Thyroid gland (tissue), 4 donors: Measurements from ENCODE around the gene CNTNAP5. TPM values are rescaled to one million over a fixed set of nuclear protein-coding genes. Genes with fewer than 3 reads are reported as not detected.

Experiments used
- DNase-seq, 2 donors: peaks; one replicate each; pipeline ENCODE4 v3.0.0-alpha.2; 2019
- H3K27ac ChIP-seq, 3 donors: fragments of 200-600 bp; sonication (generic); 1 replicate in 2 of 3; 2 replicates in 1 of 3; pipeline ENCODE4 v1.5.1; 2016 to 2019; ENCODE audit warnings: mild to moderate bottlenecking in 1 of 3, moderate library complexity in 1 of 3
- H3K27me3 ChIP-seq: fragments of 200-600 bp; sonication (generic); one replicate; pipeline ENCODE4 v1.5.1; 2019
- H3K36me3 ChIP-seq, 2 donors: fragments of 200-600 bp; sonication (generic); one replicate each; pipeline ENCODE4 v1.5.1; 2016 to 2019
- H3K4me1 ChIP-seq, 2 donors: fragments of 200-600 bp; sonication (generic); one replicate each; pipeline ENCODE4 v1.5.1; 2017 to 2019
- H3K4me3 ChIP-seq, 3 donors: fragments of 200-600 bp; sonication (generic); replicated peaks in 1 of 3; 1 replicate in 2 of 3; 2 replicates in 1 of 3; pipeline ENCODE4 v1.5.1; 2016; ENCODE audit warnings: mild to moderate bottlenecking in 1 of 3
- H3K9me3 ChIP-seq: fragments of 200-600 bp; sonication (generic); one replicate; pipeline ENCODE4 v1.5.1; 2017
- CTCF ChIP-seq, 6 experiments: fragments of 200-600 bp in 3 of 6; fragments of 450-650 bp in 3 of 6; sonication (generic) in 3 of 6; IDR thresholded peaks; one replicate each; pipeline ENCODE4 v1.5.1; 2016 to 2019; ENCODE audit warnings: antibody characterized with exemption in 6 of 6, mild to moderate bottlenecking in 2 of 6, inconsistent platforms in 1 of 6, moderate library complexity in 1 of 6
- POLR2A ChIP-seq, 2 donors: fragments of 450-650 bp; IDR thresholded peaks; one replicate each; pipeline ENCODE4 v1.6.1; 2017; ENCODE audit warnings: antibody characterized with exemption in 2 of 2, mild to moderate bottlenecking in 2 of 2, moderate library complexity in 1 of 2
- WGBS, 2 donors: methylation state at CpG; one replicate each; pipeline ENCODE4 v1.1.5; 2017; 5-methylcytosine and 5-hydroxymethylcytosine counted together
- intact Hi-C: fragments of 100-400 bp; cut with DNase I; formaldehyde crosslinking; loops from one replicate; pipeline ENCODE4 v1.15.1; 2023
- total RNA-seq, 4 donors: library from RNA; depleted of rRNA; stranded (reverse); fragments of >200 nt; gene quantifications; one replicate each; pipeline ENCODE4 v1.2.3, GENCODE V29; 2016

Gene CNTNAP5
- total RNA-seq, 4 donors from 2014 or later = not detected

DNA sequence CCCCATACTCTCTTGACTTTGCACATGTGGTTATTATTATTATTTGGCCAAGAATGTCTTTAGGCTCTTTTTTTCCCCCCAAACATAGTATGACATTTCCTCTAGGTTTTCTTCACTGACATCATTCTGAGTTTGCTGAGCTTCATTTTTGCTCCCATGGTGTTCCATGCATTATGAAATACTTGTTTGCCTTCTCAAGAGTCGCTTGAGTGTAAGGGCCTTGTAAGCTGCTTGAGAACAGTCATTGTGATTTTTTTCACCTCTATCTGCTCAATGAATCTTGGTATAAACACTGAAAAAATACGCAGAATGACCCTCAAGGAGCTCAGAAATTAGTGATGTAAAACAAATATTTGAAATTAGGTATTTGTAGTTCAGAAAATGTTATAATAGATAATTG, 688.9 kb downstream of the CNTNAP5 start:
- Histone ChIP-seq H3K4me3 (no peak overlapping the region), H3K9me3 (no peaks in the 10 kb centered on the region), H3K27me3 (no peaks in the 10 kb centered on the region), H3K36me3 (no peaks in the 10 kb centered on the region), H3K4me1 (no peaks in the 10 kb centered on the region), H3K27ac (no peak overlapping the region)
- intact Hi-C loops = no loop called here
- no peak for DNase-seq
- WGBS, 2 donors = 0 to 34% methylated on average over 2 of the region's 2 CpGs
- TF ChIP-seq POLR2A (IDR thresholded peaks at IDR 0.05) (no peak), CTCF (IDR thresholded peaks at IDR 0.05) (no peak)

GRCh38 chr2:124725187-124725586, 700.1 kb downstream of the CNTNAP5 start:
- intact Hi-C loops = no loop called here
- H3K4me1 ChIP-seq = no peaks in the 10 kb centered on the region
- no peak overlapping the region for H3K27ac ChIP-seq
- no peak overlapping the region for H3K4me3 ChIP-seq
- H3K27me3 ChIP-seq = no peaks in the 10 kb centered on the region
- DNase-seq = no peak
- TF ChIP-seq CTCF (IDR thresholded peaks at IDR 0.05) = no peak
- TF ChIP-seq POLR2A (IDR thresholded peaks at IDR 0.05) = no peak
- H3K9me3 ChIP-seq = no peaks in the 10 kb centered on the region
- no peaks in the 10 kb centered on the region for H3K36me3 ChIP-seq

- no peaks in the 10 kb centered on the region for H3K9me3 ChIP-seq
- H3K27me3 ChIP-seq = no peaks in the 10 kb centered on the region
- intact Hi-C loops = no loop called here
- H3K4me3 ChIP-seq = no peak overlapping the region
- H3K36me3 ChIP-seq = no peaks in the 10 kb centered on the region
- no peak for DNase-seq
- no peak for TF ChIP-seq POLR2A (IDR thresholded peaks at IDR 0.05)
- TF ChIP-seq CTCF (IDR thresholded peaks at IDR 0.05) = no peak
- no peaks in the 10 kb centered on the region for H3K4me1 ChIP-seq
- WGBS, 2 donors = 30 to 53% methylated on average over 2 of the region's 2 CpGs
- H3K27ac ChIP-seq = no peak overlapping the region
Observed at GRCh38 chr2:124740636-124741035, 715.5 kb downstream of the CNTNAP5 start.

DNA sequence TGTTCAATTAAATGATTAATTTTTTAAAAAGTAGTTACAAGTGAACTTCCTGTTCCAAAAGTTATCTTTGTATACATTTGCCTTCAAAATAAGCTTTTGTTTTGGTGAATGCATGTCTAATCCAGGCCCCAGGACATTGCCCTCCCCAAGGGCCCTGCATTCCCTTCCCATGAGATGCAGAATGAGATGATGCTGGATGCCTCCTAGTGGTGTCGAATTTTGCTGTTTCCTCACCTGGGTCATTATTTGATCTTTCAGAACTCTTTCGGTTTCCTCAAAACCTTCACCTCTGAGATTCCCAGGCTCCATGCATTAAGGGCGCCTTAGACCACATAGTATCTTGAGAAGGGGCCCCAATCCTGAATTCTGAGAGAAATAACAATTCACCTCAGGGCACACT, 728.8 kb downstream of the CNTNAP5 start:
- no peak overlapping the region for H3K27ac ChIP-seq
- H3K4me3 ChIP-seq = no peak overlapping the region
- H3K4me1 ChIP-seq = no peaks in the 10 kb centered on the region
- H3K9me3 ChIP-seq = no peaks in the 10 kb centered on the region
- TF ChIP-seq POLR2A (IDR thresholded peaks at IDR 0.05) = no peak
- no peak for DNase-seq
- WGBS, 2 donors = 74 to 86% methylated on average over 3 of the region's 3 CpGs
- intact Hi-C loops = no loop called here
- H3K27me3 ChIP-seq = no peaks in the 10 kb centered on the region
- H3K36me3 ChIP-seq = no peaks in the 10 kb centered on the region

DNA sequence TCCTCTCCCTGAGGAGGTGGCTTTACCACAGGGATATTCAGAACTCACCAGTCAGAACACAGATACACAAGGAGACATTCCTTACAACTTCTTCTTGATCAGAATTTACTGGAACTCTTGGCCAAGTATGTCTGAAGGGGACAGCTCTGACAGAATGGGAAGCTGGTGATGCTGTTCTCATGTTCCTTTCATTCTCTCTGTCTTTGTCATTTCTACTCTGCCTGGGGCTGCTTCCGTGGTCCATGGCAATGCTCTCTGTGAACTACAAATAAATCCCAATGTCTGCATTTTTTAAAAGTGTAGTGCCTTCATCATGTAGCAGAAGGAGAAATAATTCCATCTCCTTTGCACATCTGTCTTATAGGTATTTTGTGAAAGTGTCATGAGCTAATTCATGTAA, 730.3 kb downstream of the CNTNAP5 start:
- Histone ChIP-seq H3K9me3 (no peaks in the 10 kb centered on the region), H3K27ac (no peak overlapping the region), H3K36me3 (no peaks in the 10 kb centered on the region), H3K27me3 (no peaks in the 10 kb centered on the region), H3K4me3 (no peak overlapping the region), H3K4me1 (no peaks in the 10 kb centered on the region)
- TF ChIP-seq POLR2A (IDR thresholded peaks at IDR 0.05) (no peak), CTCF (IDR thresholded peaks at IDR 0.05) (no peak)
- WGBS, 2 donors = 59 to 71% methylated on average over 1 of the region's 1 CpG
- intact Hi-C loops = no loop called here
- DNase-seq = no peak

GRCh38 chr2:124756048-124756447, 731.0 kb downstream of the CNTNAP5 start:
- no peak for DNase-seq
- no peaks in the 10 kb centered on the region for H3K9me3 ChIP-seq
- no peaks in the 10 kb centered on the region for H3K27me3 ChIP-seq
- H3K4me1 ChIP-seq = no peaks in the 10 kb centered on the region
- H3K36me3 ChIP-seq = no peaks in the 10 kb centered on the region
- 86 to 88% methylated on average over 4 of the region's 4 CpGs for WGBS, 2 donors
- intact Hi-C loops = no loop called here
- TF ChIP-seq CTCF (IDR thresholded peaks at IDR 0.05) (no peak), POLR2A (IDR thresholded peaks at IDR 0.05) (no peak)
- H3K27ac ChIP-seq = no peak overlapping the region
- no peak overlapping the region for H3K4me3 ChIP-seq
